ENCODE results near the gene THBS4.

THBS4 gene

DNA sequence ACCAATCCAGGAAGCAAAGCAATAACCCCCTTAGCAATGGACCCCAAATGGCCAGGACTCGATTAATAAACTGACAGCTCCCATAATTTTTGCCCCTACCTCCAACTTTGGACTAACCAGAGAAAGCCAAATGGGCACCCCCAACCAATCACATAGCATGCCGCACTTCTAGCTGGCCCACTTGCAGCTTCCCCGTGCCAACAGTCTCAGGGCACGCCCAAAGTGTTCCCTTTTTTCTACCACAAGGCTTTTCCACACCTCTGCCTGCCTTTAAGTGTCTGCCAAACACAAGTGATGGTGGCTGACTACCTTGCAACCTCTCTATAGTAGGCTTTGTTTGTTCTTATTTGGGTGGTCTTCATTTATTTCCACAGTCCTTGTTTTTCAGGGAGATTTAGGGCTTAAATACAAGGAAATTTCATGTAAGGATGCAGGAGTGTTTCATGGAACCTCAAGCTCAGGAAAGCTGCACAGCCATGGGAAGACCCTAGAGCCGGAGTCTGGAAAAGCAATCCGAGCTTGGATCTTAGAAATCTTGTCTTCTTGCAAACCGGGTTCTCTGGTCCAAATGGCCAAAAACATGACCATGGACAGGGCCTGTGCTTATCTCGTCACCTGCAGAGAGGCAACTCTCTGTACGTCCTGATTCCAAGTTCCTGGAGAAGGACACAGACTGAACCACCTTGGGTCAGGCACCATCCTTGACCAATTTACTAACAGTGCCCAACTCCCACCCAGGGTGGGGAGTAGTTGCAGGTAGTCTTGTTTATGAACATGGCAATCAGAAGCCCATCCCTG is 89.2 kb downstream of the THBS4 start (continued):
- TF ChIP-seq, protein P1, sequence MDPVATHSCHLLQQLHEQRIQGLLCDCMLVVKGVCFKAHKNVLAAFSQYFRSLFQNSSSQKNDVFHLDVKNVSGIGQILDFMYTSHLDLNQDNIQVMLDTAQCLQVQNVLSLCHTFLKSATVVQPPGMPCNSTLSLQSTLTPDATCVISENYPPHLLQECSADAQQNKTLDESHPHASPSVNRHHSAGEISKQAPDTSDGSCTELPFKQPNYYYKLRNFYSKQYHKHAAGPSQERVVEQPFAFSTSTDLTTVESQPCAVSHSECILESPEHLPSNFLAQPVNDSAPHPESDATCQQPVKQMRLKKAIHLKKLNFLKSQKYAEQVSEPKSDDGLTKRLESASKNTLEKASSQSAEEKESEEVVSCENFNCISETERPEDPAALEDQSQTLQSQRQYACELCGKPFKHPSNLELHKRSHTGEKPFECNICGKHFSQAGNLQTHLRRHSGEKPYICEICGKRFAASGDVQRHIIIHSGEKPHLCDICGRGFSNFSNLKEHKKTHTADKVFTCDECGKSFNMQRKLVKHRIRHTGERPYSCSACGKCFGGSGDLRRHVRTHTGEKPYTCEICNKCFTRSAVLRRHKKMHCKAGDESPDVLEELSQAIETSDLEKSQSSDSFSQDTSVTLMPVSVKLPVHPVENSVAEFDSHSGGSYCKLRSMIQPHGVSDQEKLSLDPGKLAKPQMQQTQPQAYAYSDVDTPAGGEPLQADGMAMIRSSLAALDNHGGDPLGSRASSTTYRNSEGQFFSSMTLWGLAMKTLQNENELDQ (tag by site-specific recombination; IDR thresholded peaks at IDR 0.05; ENCODE audit: low read depth): no peak
- TF ChIP-seq, protein P2, sequence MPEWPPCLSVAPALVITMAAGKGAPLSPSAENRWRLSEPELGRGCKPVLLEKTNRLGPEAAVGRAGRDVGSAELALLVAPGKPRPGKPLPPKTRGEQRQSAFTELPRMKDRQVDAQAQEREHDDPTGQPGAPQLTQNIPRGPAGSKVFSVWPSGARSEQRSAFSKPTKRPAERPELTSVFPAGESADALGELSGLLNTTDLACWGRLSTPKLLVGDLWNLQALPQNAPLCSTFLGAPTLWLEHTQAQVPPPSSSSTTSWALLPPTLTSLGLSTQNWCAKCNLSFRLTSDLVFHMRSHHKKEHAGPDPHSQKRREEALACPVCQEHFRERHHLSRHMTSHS (tag by site-specific recombination; IDR thresholded peaks at IDR 0.05): no peak

DNA sequence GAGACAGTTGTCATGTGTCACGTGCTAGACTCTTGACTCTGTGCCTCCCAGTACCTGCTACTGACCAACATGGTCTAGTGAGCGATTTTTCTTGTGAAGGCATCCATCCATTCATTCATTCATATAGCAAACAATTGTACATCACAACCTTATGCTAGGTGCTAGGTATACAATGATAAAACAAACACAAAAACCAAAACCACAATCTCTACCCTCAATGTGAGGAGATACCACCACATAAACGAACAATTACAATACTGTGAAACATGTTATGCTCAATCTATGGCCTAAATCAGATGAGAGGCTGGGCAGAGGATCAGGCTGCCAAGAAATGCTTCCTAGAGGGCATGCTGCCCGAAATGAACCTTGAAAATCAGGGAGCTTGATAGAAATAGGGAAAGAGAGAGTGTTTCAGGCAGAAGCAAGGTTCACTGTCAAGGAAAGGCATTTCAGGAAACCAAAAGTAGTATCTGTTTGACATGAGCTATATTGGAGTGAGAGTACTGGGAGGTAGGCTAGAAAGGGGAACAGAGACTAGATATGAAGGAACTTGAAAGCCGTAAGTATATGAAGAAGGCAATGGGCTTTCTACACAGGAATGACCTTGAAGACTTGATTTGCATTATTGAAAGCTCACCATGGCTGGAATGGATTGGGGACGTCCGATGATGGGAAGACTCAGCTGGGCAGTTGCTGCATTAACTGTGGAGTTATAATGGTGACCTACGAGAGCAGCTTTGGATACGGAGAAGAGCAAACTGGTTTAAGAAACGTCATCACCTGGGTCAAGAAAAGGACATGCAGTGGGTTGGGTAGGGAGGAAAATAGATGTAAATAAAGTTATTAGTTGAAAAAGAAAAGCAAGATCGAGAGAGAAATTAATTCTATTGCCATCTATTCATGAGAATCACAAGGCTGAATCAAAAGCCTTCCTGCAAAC is 90.1 kb downstream of the THBS4 start:
- Histone ChIP-seq H3K27ac (ENCODE audit: extremely low read depth, low read depth, low read length) (no peak overlapping the region), H3K4me1 (ENCODE audit: control insufficient read depth, insufficient read depth, low read length) (no peaks in the 10 kb centered on the region; the same call in 1 of the 2 replicates), H3K4me3 (ENCODE audit: low read depth, low read length) (no peak overlapping the region), H3K36me3 (ENCODE audit: control insufficient read depth in 2 of 2, insufficient read depth in 1 of 2, low read length in 2 of 2) (no peaks in the 10 kb centered on the region), H3K9me3 (ENCODE audit: control insufficient read depth, insufficient read depth, low read depth, low read length) (no peaks in the 10 kb centered on the region)
- ChIA-PET POLR2A (no interaction called here), CTCF (interaction anchor here (0.6 to 1.8 kb wide), 5 partner anchors 12 to 41 kb away, joined by 3 to 6 read pairs (median 4); no protein-coding TSS in a partner anchor)
- TF ChIP-seq, protein P3, sequence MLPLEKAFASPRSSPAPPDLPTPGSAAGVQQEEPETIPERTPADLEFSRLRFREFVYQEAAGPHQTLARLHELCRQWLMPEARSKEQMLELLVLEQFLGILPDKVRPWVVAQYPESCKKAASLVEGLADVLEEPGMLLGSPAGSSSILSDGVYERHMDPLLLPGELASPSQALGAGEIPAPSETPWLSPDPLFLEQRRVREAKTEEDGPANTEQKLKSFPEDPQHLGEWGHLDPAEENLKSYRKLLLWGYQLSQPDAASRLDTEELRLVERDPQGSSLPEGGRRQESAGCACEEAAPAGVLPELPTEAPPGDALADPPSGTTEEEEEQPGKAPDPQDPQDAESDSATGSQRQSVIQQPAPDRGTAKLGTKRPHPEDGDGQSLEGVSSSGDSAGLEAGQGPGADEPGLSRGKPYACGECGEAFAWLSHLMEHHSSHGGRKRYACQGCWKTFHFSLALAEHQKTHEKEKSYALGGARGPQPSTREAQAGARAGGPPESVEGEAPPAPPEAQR (tag by site-specific recombination; IDR thresholded peaks at IDR 0.05): no peak
- TF ChIP-seq, protein P4, sequence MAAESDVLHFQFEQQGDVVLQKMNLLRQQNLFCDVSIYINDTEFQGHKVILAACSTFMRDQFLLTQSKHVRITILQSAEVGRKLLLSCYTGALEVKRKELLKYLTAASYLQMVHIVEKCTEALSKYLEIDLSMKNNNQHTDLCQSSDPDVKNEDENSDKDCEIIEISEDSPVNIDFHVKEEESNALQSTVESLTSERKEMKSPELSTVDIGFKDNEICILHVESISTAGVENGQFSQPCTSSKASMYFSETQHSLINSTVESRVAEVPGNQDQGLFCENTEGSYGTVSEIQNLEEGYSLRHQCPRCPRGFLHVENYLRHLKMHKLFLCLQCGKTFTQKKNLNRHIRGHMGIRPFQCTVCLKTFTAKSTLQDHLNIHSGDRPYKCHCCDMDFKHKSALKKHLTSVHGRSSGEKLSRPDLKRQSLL (tag by site-specific recombination; IDR thresholded peaks at IDR 0.05): no peak
- TF ChIP-seq ZNF404 (tag by site-specific recombination; IDR thresholded peaks at IDR 0.05): no peak
- no peak for TF ChIP-seq ZNF610 (tag by site-specific recombination; IDR thresholded peaks at IDR 0.05; ENCODE audit: borderline replicate concordance)
- TF ChIP-seq, protein P5, sequence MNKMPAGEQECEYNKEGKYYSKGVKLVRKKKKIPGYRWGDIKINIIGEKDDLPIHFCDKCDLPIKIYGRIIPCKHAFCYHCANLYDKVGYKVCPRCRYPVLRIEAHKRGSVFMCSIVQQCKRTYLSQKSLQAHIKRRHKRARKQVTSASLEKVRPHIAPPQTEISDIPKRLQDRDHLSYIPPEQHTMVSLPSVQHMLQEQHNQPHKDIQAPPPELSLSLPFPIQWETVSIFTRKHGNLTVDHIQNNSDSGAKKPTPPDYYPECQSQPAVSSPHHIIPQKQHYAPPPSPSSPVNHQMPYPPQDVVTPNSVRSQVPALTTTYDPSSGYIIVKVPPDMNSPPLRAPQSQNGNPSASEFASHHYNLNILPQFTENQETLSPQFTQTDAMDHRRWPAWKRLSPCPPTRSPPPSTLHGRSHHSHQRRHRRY (tag by site-specific recombination; IDR thresholded peaks at IDR 0.05): no peak
- TF ChIP-seq ZNF501 (tag by site-specific recombination; IDR thresholded peaks at IDR 0.05): no peak
- no peak for TF ChIP-seq YY1 (tag by site-specific recombination; IDR thresholded peaks at IDR 0.05)
- no peak for TF ChIP-seq ZNF571 (tag by site-specific recombination; IDR thresholded peaks at IDR 0.05)
- TF ChIP-seq ZNF830 (tag by site-specific recombination; IDR thresholded peaks at IDR 0.05; ENCODE audit: low read depth): no peak
- TF ChIP-seq ZNF785 (tag by site-specific recombination; IDR thresholded peaks at IDR 0.05): no peak
- TF ChIP-seq SCRT2 (tag by site-specific recombination; IDR thresholded peaks at IDR 0.05): no peak

Data from HEK293 (cell line).